Ascending aorta (tissue), 2 donors: ENCODE data around the gene PDS5B. TPM values are rescaled to one million over a fixed set of nuclear protein-coding genes. Genes with fewer than 3 reads are reported as not detected.

Experiments used
- DNase-seq, 2 donors: peaks; one replicate each; pipeline ENCODE4 v3.0.0-alpha.2; 2019; ENCODE audit warnings: low spot score in 2 of 2
- H3K27ac ChIP-seq, 2 donors: fragments of 200-600 bp; sonication (generic); one replicate each; pipeline ENCODE4 v1.5.1; 2016 to 2017; ENCODE audit warnings: mild to moderate bottlenecking in 1 of 2
- H3K27me3 ChIP-seq: fragments of 200-600 bp; sonication (generic); one replicate; pipeline ENCODE4 v1.5.1; 2017
- H3K36me3 ChIP-seq, 2 donors: fragments of 200-600 bp; sonication (generic); one replicate each; pipeline ENCODE4 v1.5.1; 2016
- H3K4me1 ChIP-seq, 2 donors: fragments of 200-600 bp; sonication (generic); one replicate each; pipeline ENCODE4 v1.5.1; 2016 to 2017; ENCODE audit warnings: mild to moderate bottlenecking in 1 of 2
- H3K4me3 ChIP-seq, 2 donors: fragments of 200-600 bp; sonication (generic); one replicate each; pipeline ENCODE4 v1.5.1; 2016 to 2017; ENCODE audit warnings: mild to moderate bottlenecking in 1 of 2
- H3K9me3 ChIP-seq, 2 donors: fragments of 200-600 bp; sonication (generic); one replicate each; pipeline ENCODE4 v1.5.1; 2016
- CTCF ChIP-seq, 3 experiments: fragments of 200-600 bp in 2 of 3; fragments of 450-650 bp in 1 of 3; sonication (generic) in 2 of 3; IDR thresholded peaks; one replicate each; pipeline ENCODE4 v1.5.1; 2016 to 2019; ENCODE audit warnings: antibody characterized with exemption in 3 of 3, mild to moderate bottlenecking in 1 of 3, moderate library complexity in 1 of 3
- intact Hi-C: fragments of 100-400 bp; cut with DNase I; formaldehyde crosslinking; loops from one replicate; pipeline ENCODE4 v1.15.1; 2023
- total RNA-seq: library from RNA; depleted of rRNA; stranded (reverse); fragments of >200 nt; gene quantifications from one replicate; pipeline ENCODE4 v1.1.0, GENCODE V29; 2016

PDS5B gene
- total RNA-seq, 1 donor from 2014 or later: 31.0 TPM

GRCh38 chr13:32731576-32731975 is 145.3 kb downstream of the PDS5B start:
- peaks cover 0 to 6% of the 10 kb centered on the region in 2 donors for H3K4me1 ChIP-seq
- no peak overlapping the region for H3K27ac ChIP-seq
- H3K27me3 ChIP-seq: no peaks in the 10 kb centered on the region
- no peak for TF ChIP-seq CTCF (IDR thresholded peaks at IDR 0.05)
- intact Hi-C loops: no loop called here
- H3K9me3 ChIP-seq: peaks cover 0 to 6% of the 10 kb centered on the region in 2 donors
- no peak for DNase-seq
- no peak overlapping the region for H3K4me3 ChIP-seq
- peaks cover 0 to 5% of the 10 kb centered on the region in 2 donors for H3K36me3 ChIP-seq

GRCh38 chr13:32733690-32734089 is 147.4 kb downstream of the PDS5B start:
- Histone ChIP-seq H3K36me3 (peaks cover 0 to under 1% of the 10 kb centered on the region in 2 donors), H3K9me3 (peaks cover 0 to 6% of the 10 kb centered on the region in 2 donors), H3K4me1 (peaks cover 0 to 6% of the 10 kb centered on the region in 2 donors), H3K27ac (no peak overlapping the region), H3K4me3 (no peak overlapping the region), H3K27me3 (no peaks in the 10 kb centered on the region)
- DNase-seq: no peak
- no peak for TF ChIP-seq CTCF (IDR thresholded peaks at IDR 0.05)
- intact Hi-C loops: no loop called here

- H3K27me3 ChIP-seq: no peaks in the 10 kb centered on the region
- peaks cover 0 to 6% of the 10 kb centered on the region in 2 donors for H3K9me3 ChIP-seq
- DNase-seq: no peak
- no peak for TF ChIP-seq CTCF (IDR thresholded peaks at IDR 0.05)
- H3K4me3 ChIP-seq: no peak overlapping the region
- H3K27ac ChIP-seq: no peak overlapping the region
- intact Hi-C loops: no loop called here
- H3K4me1 ChIP-seq: peaks cover 0 to 6% of the 10 kb centered on the region in 2 donors
- no peaks in the 10 kb centered on the region for H3K36me3 ChIP-seq
These were observed 148.3 kb downstream of the PDS5B start for GRCh38 chr13:32734511-32734910.

GRCh38 chr13:32735859-32736258 is 149.6 kb downstream of the PDS5B start:
- DNase-seq: no peak
- H3K27me3 ChIP-seq: no peaks in the 10 kb centered on the region
- intact Hi-C loops: no loop called here
- no peak overlapping the region for H3K4me3 ChIP-seq
- H3K4me1 ChIP-seq: peaks cover 0 to 6% of the 10 kb centered on the region in 2 donors
- TF ChIP-seq CTCF (IDR thresholded peaks at IDR 0.05): no peak
- H3K27ac ChIP-seq: peak overlapping the region; percentile 57 to 62
- no peaks in the 10 kb centered on the region for H3K36me3 ChIP-seq
- H3K9me3 ChIP-seq: no peaks in the 10 kb centered on the region

GRCh38 chr13:32736648-32737047 is 150.4 kb downstream of the PDS5B start:
- Histone ChIP-seq H3K27me3 (no peaks in the 10 kb centered on the region), H3K9me3 (no peaks in the 10 kb centered on the region), H3K27ac (peak overlapping the region; percentile 57 to 62), H3K4me3 (peak overlapping the region; percentile 39 to 52), H3K4me1 (peaks cover 0 to 6% of the 10 kb centered on the region in 2 donors), H3K36me3 (no peaks in the 10 kb centered on the region)
- DNase-seq: no peak
- no peak for TF ChIP-seq CTCF (IDR thresholded peaks at IDR 0.05)
- intact Hi-C loops: no loop called here

GRCh38 chr13:32737111-32737571 is 150.9 kb downstream of the PDS5B start:
- intact Hi-C loops: no loop called here
- no peaks in the 10 kb centered on the region for H3K36me3 ChIP-seq
- peaks cover 0 to 6% of the 10 kb centered on the region in 2 donors for H3K4me1 ChIP-seq
- no peak for TF ChIP-seq CTCF (IDR thresholded peaks at IDR 0.05)
- DNase-seq: no peak
- H3K4me3 ChIP-seq: peak overlapping the region; percentile 39 to 52
- H3K27me3 ChIP-seq: no peaks in the 10 kb centered on the region
- H3K27ac ChIP-seq: peak overlapping the region; percentile 57 to 62
- no peaks in the 10 kb centered on the region for H3K9me3 ChIP-seq
